ENCODE data around the gene TCHP. TPM values are rescaled to one million over a fixed set of nuclear protein-coding genes. Genes with fewer than 3 reads are reported as not detected.

Gene TCHP
- total and polyA plus RNA-seq, 2 of the 13 experiments (the other 11 are each of a cell fraction or from before 2014, with no cell fraction given): 6.7 to 12.2 TPM

DNA sequence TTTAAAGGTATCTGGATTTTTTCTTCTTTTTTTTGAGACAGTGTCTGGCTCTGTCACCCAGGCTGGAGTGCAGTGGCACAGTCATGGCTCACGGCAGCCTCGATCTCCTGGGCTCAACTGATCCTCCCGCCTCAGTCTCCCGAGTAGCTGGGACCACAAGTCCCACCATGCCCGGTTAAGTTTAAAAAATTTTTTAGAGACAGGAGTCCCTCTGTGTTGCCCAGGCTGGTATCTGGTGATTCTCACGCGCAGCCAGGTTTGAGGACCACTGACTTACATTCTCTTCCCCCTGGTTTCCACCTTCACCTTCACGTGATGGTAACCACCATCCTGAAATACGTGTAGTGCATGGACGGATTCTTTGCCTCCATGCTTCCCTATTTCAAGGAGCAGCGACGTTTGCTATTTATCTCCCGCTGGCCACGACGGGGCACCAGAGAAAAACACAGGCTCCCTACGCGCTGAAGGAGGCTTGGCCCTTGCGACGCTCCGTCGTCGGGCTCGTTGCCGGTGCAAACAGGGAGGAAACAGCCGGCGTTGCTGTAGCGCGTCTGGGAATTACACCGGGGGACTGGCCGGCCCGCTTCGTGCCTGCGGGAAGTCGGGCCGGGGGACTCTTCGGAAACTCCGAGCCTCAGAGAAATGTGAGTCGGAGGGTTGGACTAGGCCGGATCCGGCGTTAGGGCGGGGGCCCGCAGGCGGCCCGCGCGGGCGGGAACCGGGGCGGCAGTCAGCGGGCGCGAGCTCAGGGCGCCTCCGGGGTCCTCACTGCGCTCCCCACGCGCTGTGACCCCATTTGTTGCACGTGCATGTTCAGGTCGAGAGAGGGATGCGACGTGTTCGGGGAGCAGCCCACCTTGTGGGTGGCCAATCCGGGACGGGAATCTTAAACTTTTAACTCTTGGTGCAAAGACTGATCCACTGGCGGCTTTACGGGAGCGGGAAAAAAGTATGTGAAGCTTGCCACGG, at the start of gene TCHP (continued):
- TF ChIP-seq, protein P1, sequence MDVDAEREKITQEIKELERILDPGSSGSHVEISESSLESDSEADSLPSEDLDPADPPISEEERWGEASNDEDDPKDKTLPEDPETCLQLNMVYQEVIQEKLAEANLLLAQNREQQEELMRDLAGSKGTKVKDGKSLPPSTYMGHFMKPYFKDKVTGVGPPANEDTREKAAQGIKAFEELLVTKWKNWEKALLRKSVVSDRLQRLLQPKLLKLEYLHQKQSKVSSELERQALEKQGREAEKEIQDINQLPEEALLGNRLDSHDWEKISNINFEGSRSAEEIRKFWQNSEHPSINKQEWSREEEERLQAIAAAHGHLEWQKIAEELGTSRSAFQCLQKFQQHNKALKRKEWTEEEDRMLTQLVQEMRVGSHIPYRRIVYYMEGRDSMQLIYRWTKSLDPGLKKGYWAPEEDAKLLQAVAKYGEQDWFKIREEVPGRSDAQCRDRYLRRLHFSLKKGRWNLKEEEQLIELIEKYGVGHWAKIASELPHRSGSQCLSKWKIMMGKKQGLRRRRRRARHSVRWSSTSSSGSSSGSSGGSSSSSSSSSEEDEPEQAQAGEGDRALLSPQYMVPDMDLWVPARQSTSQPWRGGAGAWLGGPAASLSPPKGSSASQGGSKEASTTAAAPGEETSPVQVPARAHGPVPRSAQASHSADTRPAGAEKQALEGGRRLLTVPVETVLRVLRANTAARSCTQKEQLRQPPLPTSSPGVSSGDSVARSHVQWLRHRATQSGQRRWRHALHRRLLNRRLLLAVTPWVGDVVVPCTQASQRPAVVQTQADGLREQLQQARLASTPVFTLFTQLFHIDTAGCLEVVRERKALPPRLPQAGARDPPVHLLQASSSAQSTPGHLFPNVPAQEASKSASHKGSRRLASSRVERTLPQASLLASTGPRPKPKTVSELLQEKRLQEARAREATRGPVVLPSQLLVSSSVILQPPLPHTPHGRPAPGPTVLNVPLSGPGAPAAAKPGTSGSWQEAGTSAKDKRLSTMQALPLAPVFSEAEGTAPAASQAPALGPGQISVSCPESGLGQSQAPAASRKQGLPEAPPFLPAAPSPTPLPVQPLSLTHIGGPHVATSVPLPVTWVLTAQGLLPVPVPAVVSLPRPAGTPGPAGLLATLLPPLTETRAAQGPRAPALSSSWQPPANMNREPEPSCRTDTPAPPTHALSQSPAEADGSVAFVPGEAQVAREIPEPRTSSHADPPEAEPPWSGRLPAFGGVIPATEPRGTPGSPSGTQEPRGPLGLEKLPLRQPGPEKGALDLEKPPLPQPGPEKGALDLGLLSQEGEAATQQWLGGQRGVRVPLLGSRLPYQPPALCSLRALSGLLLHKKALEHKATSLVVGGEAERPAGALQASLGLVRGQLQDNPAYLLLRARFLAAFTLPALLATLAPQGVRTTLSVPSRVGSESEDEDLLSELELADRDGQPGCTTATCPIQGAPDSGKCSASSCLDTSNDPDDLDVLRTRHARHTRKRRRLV (CRISPR knock-in tag; IDR thresholded peaks at IDR 0.05): 0 out of 2 replicates have a peak, but pooled peaks have one; percentile 68
- peak; percentile 72 for TF ChIP-seq POGZ (CRISPR knock-in tag; IDR thresholded peaks at IDR 0.05)
- TF ChIP-seq, protein P2, sequence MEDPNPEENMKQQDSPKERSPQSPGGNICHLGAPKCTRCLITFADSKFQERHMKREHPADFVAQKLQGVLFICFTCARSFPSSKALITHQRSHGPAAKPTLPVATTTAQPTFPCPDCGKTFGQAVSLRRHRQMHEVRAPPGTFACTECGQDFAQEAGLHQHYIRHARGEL (CRISPR knock-in tag; IDR thresholded peaks at IDR 0.05): peak; percentile 28; the same call in 1 of the 2 replicates
- TF ChIP-seq ZNF292 (CRISPR knock-in tag; IDR thresholded peaks at IDR 0.05; ENCODE audit: borderline replicate concordance, low read depth): peak; percentile 86; the same call in 1 of the 2 replicates
- no peak for TF ChIP-seq JDP2 (CRISPR knock-in tag; IDR thresholded peaks at IDR 0.05; ENCODE audit: borderline replicate concordance)
- TF ChIP-seq FOSL2 (CRISPR knock-in tag; IDR thresholded peaks at IDR 0.05): peak; percentile 12; the same call in 1 of the 2 replicates
- TF ChIP-seq ZNF691 (CRISPR knock-in tag; IDR thresholded peaks at IDR 0.05; ENCODE audit: borderline replicate concordance, low read depth): peak; percentile 72
- peak; percentile 40; the same call in 1 of the 2 replicates for TF ChIP-seq MTF1 (CRISPR knock-in tag; IDR thresholded peaks at IDR 0.05)
- no peak for TF ChIP-seq NR3C1 (CRISPR knock-in tag; IDR thresholded peaks at IDR 0.05)
- TF ChIP-seq KLF6 (CRISPR knock-in tag; IDR thresholded peaks at IDR 0.05): peak; percentile 82
- peak; percentile 33; the same call in 1 of the 2 replicates for TF ChIP-seq CCDC6 (CRISPR knock-in tag; IDR thresholded peaks at IDR 0.05)
- TF ChIP-seq, protein P3, sequence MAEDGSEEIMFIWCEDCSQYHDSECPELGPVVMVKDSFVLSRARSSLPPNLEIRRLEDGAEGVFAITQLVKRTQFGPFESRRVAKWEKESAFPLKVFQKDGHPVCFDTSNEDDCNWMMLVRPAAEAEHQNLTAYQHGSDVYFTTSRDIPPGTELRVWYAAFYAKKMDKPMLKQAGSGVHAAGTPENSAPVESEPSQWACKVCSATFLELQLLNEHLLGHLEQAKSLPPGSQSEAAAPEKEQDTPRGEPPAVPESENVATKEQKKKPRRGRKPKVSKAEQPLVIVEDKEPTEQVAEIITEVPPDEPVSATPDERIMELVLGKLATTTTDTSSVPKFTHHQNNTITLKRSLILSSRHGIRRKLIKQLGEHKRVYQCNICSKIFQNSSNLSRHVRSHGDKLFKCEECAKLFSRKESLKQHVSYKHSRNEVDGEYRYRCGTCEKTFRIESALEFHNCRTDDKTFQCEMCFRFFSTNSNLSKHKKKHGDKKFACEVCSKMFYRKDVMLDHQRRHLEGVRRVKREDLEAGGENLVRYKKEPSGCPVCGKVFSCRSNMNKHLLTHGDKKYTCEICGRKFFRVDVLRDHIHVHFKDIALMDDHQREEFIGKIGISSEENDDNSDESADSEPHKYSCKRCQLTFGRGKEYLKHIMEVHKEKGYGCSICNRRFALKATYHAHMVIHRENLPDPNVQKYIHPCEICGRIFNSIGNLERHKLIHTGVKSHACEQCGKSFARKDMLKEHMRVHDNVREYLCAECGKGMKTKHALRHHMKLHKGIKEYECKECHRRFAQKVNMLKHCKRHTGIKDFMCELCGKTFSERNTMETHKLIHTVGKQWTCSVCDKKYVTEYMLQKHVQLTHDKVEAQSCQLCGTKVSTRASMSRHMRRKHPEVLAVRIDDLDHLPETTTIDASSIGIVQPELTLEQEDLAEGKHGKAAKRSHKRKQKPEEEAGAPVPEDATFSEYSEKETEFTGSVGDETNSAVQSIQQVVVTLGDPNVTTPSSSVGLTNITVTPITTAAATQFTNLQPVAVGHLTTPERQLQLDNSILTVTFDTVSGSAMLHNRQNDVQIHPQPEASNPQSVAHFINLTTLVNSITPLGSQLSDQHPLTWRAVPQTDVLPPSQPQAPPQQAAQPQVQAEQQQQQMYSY (CRISPR knock-in tag; IDR thresholded peaks at IDR 0.05): 0 out of 2 replicates have a peak, but pooled peaks have one; percentile 49
- TF ChIP-seq, protein P4, sequence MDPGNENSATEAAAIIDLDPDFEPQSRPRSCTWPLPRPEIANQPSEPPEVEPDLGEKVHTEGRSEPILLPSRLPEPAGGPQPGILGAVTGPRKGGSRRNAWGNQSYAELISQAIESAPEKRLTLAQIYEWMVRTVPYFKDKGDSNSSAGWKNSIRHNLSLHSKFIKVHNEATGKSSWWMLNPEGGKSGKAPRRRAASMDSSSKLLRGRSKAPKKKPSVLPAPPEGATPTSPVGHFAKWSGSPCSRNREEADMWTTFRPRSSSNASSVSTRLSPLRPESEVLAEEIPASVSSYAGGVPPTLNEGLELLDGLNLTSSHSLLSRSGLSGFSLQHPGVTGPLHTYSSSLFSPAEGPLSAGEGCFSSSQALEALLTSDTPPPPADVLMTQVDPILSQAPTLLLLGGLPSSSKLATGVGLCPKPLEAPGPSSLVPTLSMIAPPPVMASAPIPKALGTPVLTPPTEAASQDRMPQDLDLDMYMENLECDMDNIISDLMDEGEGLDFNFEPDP (CRISPR knock-in tag; conservative IDR thresholded peaks at IDR 0.05): 0 out of 2 replicates have a peak, but pooled peaks have one; percentile 84
- TF ChIP-seq SKI (IDR thresholded peaks at IDR 0.05; ENCODE audit: partially characterized antibody): peak; percentile 25

Measured in HepG2 (cell line).